Purkinje cell (primary cell): Measurements from ENCODE around the gene OR8D2. TPM values are rescaled to one million over a fixed set of nuclear protein-coding genes. Genes with fewer than 3 reads are reported as not detected.

Experiments used
- polyA plus RNA-seq: library from polyadenylated mRNA; unstranded; fragments of >200 nt; fragmentation: Nextera tagmentation; gene quantifications from 2 replicates; pipeline ENCODE4 v1.2.1, GENCODE V29; 2014

Gene OR8D2
- not detected in 2 replicates for polyA plus RNA-seq

DNA sequence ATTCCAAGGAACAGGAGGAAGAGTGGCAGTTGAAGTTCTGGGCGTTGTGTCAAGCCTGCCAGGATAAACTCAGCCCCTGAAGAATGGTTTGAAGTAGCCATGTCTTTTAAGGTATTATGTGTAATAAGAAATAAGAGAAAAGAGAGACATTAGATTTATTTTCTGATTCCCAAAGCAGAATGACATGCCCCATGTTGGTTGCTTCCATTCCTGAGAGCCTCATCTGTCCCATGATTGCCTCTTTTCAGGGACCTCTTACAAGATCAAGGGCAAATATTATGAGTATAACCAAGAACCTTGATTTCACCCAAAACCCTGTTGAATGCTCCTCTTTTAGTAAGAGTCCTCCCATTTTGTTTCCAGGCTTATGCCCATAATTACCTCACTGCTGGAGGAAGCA, at the start of gene OR8D2:
Gene OR8D2 (minus strand): TSS at position 101 of the 400 bp plus-strand sequence. CDS start 0 bp downstream, at position 101.

GRCh38 chr11:124313849-124314248, 6.1 kb downstream of the OR8D2 start, which contains the start of gene OR8D1:
TSS of gene OR8D1 (minus strand) at chr11:124313949. CDS start at chr11:124310766, 3,183 bp downstream.

Other genes starting within 250 kb of the OR8D2 start
- 0.64 and 7.6 TPM in 2 replicates for gene VWA5A, start 204.7 kb downstream of the OR8D2 start, polyA plus RNA-seq
- not detected in 2 replicates for gene OR10D3, start 136.9 kb downstream of the OR8D2 start, polyA plus RNA-seq
- not detected in 2 replicates for gene OR8G1, start 79.1 kb downstream of the OR8D2 start, polyA plus RNA-seq
- not detected in 2 replicates for gene OR8G5, start 63.8 kb downstream of the OR8D2 start, polyA plus RNA-seq
- gene OR8D1, start 6.2 kb downstream of the OR8D2 start, polyA plus RNA-seq: not detected in 2 replicates
- not detected in 2 replicates for gene OR8B2, start 64.3 kb upstream of the OR8D2 start, polyA plus RNA-seq
- not detected in 2 replicates for gene OR8B3, start 78.8 kb upstream of the OR8D2 start, polyA plus RNA-seq
- not detected in 2 replicates for gene OR8B4, start 104.7 kb upstream of the OR8D2 start, polyA plus RNA-seq
- 0.35 and 0.56 TPM in 2 replicates for gene OR8B8, start 125.5 kb upstream of the OR8D2 start, polyA plus RNA-seq
- gene OR8B12, start 223.5 kb upstream of the OR8D2 start, polyA plus RNA-seq: not detected in 2 replicates
- not detected in 2 replicates for gene OR8A1, start 249.8 kb upstream of the OR8D2 start, polyA plus RNA-seq